Stimulated activated CD4-positive, alpha-beta T cell treated with anti-CD3 and anti-CD28 coated beads, Interleukin-1b, Interleukin-23, amount 100 ng/mL, for 24 hours (primary cell): ENCODE results near the gene ETNK1.

Experiments
- DNase-seq, 4 experiments: peaks; one replicate each; pipeline ENCODE4 v3.0.0-alpha.2; 2020; ENCODE audit warnings: low read depth in 4 of 4, low spot score in 1 of 4

Gene ETNK1

DNA sequence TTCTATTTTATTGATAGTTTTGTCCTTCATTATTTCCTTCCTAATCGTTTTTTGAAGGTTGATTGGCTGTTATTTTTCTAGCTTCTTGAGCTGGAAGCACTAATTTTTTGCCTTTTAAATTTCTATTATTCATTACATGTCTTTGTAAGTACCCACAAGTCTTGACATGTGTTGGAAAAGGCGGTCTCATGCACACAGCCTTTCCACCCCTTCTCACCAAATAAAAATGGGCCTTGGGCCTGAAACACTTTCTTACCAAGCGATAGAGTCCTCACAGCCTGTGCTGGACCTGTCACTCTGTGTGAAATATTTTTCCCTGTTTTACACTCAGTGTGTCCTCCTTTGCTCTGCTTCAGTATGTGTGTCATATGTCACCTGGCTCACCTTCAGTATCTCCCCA is 9.9 kb downstream of the ETNK1 start:
- DNase-seq, result no peak

DNA sequence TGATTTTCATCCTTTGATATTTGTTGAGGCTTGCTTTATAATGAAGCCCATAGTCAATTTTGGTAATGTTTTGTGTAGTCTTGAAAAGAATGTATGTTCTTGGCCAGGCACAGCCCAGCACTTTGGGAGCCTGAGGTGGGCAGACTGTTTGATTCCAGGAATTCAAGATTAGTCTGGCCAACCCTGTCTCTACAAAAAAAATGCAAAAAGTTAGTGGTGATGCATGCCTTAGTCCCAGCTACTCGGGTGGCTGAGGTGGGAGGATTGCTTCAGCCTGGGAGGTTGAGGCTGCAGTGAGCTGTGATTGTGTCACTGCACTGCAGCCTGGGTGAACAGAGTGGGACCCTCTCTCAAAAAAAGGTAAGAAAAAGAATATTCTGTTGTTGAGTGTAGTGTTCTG is 10.8 kb downstream of the ETNK1 start:
- no peak for DNase-seq

DNA sequence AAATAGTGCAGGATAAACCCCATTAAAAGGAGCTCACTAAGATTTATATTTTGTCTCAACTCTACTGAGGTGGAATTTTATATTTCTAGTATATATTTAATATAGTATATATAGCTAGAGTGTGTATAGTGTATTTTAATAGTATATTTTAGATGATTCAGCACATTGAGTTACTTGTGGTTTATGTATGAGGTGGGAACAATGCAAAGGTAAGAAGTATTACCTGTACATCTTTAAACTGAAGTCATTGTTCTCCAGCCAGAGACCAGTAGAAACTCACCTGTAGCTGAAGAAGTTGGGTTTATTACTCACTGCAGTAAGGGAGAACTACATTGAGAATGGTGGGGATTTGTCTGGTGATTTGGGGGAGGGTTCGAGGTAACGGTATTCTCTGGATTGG is 15.9 kb downstream of the ETNK1 start:
- DNase-seq, result no peak

DNA sequence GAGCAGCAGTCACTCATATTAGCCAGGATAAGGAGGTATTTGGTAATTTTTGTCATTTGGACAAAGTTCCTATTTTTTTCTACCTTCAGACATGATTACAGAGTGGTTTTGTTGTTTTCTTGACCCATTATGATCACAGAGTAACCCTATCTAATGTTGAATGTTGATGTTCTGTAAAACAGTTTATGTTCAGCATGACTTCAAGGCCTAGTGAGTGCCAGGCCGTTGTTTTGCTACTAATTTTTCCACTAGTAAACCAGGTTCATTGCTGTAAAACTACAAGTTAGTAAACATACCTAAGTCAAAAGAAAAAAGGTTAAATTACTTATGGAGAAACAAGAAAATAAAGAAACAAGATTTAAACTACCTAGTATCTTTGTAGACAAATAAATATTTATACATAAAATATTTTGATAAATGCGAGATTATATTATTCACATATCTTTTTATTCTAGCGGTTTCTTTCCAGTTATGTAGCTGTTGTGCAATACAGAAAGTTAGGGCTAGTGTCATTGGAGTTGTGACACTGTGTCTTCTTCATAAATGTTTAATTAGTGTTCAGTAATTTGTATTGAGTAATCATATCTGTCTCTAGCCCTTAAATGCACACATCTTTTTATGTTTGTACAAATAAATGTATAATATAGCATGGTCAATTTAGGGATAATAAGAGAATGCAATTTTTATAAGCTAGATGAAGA is 16.5 kb downstream of the ETNK1 start:
- no peak for DNase-seq

DNA sequence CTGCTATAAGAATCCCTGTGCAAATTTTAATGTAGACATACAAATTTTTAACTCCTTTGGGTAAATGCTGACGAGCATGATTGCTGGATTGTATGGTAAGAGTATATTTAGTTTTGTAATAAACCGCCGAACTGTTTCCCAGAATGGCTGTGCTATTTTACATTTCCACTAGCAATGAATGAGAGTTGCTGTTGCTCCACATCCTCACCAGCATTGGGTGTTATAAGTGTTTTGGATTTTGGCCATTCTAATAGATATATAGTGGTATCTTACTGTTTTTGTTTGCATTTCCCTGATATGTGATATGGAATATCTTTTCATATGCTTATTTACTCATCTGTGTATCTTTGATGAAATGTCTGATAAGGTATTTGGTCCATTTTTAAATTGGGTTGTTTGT is 23.7 kb downstream of the ETNK1 start:
- no peak for DNase-seq

DNA sequence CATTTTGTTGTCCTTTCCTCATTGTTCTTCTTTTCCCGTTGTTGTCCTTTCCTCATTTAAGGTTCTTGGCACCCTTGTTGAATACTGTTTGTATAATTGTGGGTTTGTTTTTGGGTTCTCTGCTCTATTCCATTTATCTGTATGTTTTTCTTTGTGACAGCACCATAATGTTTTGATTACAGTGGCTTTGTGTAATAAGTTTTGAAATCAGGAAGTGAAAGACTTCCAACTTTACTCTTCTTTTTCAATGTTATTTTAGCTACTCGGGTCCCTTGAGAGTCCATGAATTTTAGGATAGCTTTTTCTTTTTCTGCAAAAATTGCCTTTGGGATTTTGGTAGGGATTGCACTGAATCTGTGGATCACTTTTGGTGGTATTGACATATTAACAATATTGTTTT is 28.1 kb downstream of the ETNK1 start:
- no peak for DNase-seq

DNA sequence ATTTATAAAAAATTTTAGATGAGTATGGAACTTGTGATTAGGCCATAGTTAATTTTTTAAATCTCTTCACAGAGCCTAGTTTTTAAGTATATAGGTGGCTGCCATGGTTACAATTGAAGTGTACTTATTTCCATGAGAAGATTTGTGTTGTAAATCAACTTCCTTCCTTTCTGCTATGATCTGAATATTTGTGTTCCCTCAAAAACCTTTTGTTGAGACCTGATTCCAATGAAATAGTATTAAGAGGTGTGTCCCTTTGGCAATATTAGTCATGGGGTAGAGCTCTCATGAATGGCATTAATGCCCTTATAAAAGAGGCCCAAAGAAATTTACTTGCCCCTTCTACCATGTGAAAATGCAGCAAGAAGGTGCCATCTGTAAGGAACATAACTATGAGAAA is 28.8 kb downstream of the ETNK1 start:
- DNase-seq, result no peak

DNA sequence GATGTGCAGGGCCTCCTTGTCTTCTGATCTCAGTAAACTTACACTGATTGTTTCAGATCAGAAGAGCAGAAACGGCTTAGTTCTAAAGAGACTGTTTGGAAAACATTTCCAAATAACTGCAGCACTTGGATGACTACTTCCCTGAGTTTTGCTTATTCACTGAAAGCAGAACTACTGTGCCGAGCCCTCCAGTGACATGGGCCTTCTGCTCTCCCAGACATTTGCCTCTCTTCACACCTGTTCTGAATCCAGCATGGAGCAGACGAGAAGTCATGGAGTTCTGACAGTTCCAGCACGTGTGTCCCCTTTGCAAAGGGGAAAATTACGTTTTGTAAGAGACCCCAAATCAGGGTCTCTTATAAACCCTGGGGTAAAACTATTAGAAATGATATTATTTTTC is 31.4 kb downstream of the ETNK1 start:
- DNase-seq, result no peak

DNA sequence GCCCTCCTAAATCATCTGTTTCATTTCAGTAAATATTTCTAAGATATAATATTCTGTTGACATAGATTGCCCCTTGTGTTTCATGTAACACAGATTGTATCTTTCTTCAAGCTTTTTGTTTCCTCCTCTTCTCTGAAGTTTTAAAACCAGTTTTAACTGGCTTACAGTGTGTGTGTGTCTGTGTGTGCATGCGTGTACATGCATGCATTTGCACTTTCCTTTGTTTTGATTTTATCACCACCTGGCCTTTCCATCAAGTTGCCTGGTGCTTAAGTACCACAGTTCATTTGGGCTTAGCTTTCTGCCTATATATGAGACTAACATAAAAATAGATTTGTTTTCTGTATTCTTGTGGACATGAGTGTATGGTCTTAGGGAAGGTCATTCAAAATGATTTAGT is 31.9 kb downstream of the ETNK1 start:
- DNase-seq, result no peak

DNA sequence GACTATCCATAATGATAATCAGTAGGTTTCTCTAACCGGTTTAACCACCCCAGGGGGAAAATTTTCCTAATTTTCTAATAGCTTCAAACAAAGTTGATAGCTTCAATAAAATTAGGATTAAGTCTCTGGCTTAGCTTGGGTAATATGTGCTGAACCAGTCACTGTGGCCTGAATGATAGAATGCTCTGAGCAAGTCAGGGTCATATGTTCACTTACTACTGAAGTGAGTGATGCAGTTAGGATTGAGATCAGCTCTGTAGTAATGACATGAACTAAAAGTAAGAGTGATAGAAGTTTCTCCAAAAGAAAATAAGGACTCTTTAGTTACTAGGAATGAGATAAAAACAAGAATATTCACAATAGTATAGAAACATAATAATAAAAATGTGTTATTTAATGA is 32.6 kb downstream of the ETNK1 start:
- DNase-seq, result no peak

DNA sequence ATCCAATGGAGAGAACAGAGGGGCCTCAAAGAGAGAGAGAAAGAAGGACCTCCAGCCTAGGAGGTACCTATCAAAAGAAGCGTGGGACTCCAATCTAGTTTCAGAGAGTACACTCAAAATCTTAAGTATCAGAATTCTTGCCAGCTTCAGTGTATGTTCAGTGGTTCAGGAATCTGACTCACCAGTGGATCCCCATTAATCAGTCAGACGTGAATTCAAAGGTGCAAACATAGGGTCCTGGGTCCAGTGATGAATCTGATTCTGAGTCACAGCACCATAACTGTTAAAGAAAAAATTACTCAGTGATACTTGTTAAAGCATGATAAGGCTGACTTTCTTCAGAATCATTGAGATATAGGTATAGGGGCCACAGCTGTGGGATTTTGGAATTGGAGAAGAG is 33.2 kb downstream of the ETNK1 start:
- DNase-seq, result peak in 1 of 4 experiments; percentile 22

DNA sequence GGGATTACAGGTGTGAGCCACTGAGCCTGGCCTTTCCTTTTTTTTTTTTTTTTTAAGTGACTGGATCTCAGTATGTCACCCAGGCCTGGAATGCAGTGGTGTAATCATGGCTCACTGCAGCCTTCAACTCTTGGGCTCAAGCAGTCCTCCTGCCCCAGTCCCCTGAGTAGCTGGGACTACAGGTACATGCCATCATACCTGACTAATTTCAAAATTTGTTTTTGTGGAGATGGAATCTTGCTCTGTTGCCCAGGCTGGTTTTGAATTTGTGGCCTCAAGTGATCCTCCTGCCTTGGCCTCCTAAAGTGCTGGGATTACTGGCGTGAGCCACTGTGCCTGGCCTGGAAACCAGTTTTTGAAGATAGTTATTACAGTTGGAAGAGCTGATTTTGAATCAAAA is 37.4 kb downstream of the ETNK1 start:
- DNase-seq, result no peak

DNA sequence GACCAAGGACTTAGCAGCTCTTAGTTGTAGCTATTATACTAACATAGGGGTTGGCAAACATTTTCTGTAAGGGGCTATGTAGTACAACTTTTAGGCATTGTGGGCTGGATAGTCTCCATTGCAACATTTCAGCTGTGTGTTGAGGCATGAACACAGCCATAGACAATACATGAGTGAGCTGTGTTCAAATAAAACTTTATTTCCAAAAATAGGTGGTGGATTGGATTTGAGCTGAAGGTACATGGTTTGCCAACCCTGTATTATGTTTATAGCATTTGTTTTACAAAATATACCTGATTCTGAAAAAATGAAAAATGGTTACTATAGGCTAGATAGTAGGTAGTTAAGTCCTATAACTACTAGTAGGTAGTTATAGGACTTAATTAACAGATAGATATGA is 40.5 kb downstream of the ETNK1 start:
- no peak for DNase-seq

DNA sequence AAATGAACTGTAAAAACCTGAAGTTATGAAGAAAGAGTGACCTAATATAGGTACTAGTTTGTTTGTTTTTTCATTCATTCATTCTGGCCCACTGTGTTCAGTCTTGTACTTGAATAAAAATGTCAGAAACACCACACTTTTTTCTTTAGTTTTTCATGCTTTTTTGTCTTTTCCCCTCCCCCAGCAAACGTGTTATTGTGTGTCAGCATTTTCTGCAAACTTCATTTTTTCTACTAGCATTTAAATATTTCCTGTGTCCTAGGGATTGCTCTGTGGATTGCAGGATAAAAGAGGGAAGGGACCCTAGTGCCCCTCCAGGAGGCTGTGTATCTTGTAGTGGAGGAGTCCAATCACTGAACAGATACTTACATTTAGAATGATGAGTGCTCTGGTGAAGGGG is 42.2 kb downstream of the ETNK1 start:
- DNase-seq, result no peak

DNA sequence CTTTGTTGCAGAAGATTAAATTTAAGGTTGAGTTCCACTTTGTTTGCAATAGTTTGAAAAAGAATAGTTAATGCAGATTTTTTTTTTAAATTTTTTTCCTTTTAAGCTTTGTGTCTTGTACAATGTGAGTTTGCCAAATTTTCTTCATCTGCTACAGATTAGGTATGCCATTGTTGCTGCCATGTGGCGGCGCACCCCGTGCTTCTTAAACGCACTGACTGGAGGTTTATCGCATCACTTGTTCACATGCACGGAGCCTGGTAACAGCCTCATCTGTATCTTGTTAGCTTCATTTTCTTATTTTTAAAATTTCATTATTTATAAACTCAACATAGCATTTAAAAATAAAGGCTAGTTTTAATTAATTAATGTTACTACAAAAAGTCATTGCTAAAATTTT is 43.5 kb downstream of the ETNK1 start:
- no peak for DNase-seq

DNA sequence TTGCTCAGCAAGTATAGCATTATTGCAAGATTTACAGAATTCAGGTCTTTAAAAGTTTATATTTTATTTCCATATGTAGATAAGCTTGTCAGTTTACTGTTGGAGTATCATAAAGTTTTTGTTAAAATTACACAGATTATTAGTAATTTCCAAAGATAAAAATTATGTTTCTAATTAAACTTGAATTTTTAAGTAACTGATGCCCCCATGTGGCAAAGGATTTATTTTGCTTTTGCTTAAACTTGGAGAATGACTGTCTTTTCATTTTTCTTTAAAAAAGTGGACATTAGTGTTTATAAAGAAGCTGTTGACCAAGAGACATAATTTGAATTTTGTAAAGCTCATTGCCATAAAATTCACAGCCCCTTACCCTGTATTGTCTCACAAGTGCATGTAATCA is 45.8 kb downstream of the ETNK1 start:
- no peak for DNase-seq

DNA sequence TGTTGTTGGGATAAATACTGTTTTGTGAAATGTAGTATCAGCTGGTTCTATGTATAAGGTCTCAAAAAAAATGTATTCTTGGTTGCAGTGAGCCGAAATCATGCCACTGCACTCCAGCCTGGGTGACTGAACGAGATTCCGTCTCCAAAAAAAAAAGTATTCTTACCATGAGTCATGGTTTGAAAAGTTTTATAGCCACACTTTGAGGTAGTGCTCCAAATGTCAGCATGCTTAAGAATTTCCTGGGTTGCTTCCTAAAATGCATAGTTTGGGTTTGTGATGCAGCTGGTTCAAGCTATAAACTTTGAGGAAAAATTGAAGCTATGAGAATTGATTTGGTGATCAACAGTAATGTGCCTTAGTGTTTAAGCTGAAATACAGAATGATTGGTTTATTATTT is 48.0 kb downstream of the ETNK1 start:
- no peak for DNase-seq

DNA sequence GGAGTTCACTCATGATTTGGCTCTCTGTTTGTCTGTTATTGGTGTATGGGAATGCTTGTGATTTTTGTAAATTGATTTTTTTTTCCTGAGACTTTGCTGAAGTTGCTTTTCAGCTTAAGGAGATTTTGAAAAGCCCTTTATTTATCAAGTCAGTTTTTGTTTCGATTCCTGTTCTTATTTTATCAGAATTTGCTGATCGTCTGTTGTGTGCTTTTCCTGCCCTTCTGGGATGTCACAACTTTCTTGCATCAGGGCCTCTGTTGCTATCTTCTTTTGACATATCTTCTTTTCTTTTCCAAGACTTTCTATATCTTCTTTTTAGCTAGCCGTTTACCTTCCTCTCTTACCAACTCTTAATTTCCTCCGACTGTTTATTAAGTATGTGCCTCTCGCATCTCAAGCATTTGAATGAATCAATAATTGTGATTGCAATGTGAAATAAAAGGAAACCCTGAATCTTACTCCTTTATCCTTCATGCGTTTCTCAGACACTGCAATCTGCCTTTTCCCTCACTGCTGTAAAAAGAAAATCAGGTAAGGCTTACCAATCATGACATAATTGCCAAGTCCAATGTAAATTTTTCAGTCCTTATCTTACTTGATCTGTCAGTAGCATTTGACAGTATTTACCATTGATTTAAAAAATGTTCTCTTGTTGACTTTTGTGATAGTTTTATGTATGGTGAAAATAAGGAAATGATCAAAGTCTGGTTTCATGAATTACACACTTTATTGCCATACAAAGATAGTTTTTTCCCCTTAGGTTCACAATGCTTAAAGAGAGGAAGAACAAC is 53.0 kb downstream of the ETNK1 start:
- no peak for DNase-seq

DNA sequence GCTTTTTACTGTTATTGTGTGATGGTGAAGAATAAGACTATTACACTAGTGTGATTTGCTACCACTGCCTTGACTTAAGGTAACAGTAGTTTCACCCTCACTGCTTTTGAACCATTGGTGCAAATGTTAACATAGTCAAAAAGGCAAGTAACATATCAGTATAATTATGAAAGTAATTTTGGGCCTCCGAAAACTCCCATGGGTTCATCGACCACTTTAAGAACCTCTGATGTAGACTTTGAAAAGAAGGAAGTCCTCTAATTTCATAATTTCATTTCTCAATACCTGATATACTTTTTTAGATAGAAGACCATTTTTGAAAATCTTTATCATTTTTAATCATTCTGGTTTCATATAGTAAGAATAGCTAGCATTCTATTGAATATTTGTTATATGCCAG is 57.7 kb downstream of the ETNK1 start:
- DNase-seq, result no peak

DNA sequence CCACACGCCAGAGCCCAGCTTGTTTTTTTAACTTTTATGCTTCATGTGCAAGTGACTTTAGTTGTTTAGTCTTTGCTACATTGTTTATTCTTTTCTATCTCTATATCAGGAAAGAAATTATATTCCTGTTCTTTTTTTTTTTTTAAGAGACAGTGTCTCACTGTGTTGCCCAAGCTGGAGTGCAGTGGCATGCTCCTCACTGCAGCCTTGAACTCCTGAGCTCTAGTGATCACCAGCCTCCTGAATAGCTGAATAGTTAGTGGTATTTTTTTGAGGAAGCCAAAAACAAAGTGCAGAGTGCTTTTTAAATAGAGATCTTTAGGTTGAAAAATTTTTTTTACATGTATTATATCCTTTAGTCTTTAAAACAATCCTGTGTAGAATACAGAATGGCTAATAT is 58.2 kb downstream of the ETNK1 start:
- DNase-seq, result no peak

DNA sequence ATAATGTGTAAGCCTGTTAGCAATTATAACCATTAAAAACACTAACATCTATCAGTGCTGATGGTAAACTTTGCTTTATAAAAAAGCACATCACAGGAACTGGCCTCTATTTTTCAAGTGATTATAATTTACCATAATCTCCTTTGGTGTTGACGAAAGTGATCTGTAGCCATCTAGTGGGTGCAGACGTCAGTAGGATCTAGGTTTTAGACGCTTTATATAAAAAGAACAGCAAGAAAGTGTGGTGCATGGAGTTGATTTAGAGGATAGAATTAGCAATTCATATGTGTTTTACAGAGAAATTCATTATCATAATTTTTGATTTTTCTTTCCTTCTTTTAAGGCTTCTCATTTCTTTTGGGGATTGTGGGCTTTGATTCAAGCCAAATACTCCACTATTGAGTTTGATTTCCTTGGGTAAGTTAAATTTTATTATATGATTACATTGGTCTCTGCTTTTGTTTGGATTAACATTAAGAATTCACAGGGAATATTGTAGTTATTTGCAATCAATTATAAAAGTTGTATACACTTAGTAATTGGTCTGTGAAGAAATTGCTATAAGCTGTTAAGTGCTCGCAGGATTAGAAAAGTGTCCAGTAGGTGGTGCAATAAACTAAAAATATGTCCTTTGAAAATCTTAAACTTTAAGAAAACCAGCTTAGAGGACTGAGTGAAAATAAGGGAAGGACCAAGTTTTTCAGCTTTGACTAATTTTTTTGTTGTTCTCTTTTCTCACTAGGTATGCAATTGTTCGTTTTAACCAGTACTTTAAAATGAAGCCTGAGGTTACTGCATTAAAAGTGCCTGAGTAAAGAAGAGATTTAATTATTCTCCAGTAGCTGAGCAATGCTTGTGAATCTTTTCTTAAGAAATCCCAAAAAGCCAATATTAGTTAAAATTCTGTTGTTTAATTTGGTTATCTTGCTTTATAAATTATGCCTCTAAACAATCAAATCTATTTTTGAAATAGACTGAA is 59.5 kb downstream of the ETNK1 start:
- DNase-seq, result no peak

DNA sequence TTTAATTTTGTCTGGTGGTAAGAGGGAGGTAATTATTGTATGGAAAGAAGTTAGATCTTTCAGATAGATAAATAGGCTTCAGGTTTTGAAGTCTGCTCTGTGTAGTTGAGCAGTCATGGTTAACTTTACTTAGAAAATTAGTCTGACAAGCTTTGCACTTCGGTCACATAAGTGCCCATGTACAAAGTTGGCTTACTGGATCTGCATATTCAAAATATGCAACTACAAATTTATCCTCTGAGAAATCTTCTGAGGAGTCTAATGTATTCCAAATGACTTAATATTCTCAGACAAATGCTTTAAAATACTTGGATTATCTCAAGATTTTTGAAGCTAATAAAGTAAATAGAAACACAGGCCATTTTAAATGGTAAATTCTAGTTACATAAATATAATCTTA is 61.2 kb downstream of the ETNK1 start:
- DNase-seq, result no peak
